Measurements from ENCODE around the gene MARCHF2. TPM values are rescaled to one million over a fixed set of nuclear protein-coding genes. Genes with fewer than 3 reads are reported as not detected.

MARCHF2 gene
- total and polyA plus RNA-seq, 9 of the 15 experiments (the other 6 are each of a cell fraction or from before 2014, with no cell fraction given), result 0.39 to 6.4 (median 2.2) TPM

- TF ChIP-seq GTF3C2 (IDR thresholded peaks at IDR 0.05; ENCODE audit: borderline replicate concordance, extremely low read depth, insufficient read length) (no peak), ZBTB49 (CRISPR knock-in tag; IDR thresholded peaks at IDR 0.05; ENCODE audit: borderline replicate concordance) (no peak), ATF6 (CRISPR knock-in tag; IDR thresholded peaks at IDR 0.05) (no peak), SOX6 (IDR thresholded peaks at IDR 0.05) (no peak), ZNF175 (CRISPR knock-in tag; IDR thresholded peaks at IDR 0.05; ENCODE audit: low read depth) (0 out of 2 replicates have a peak, but pooled peaks have one; percentile 24), ZBTB7A (IDR thresholded peaks at IDR 0.05; ENCODE audit: borderline replicate concordance, control insufficient read depth, low read depth, low read length) (no peak), ETV5 (CRISPR knock-in tag; IDR thresholded peaks at IDR 0.05; ENCODE audit: low read depth) (0 out of 2 replicates have a peak, but pooled peaks have one; percentile 34), ZNF717 (CRISPR knock-in tag; IDR thresholded peaks at IDR 0.05) (no peak), ATF4 (CRISPR knock-in tag; IDR thresholded peaks at IDR 0.05) (0 out of 2 replicates have a peak, but pooled peaks have one; percentile 11), RNF219 (CRISPR knock-in tag; IDR thresholded peaks at IDR 0.05) (no peak), NFXL1 (CRISPR knock-in tag; IDR thresholded peaks at IDR 0.05) (no peak), ZNF165 (CRISPR knock-in tag; IDR thresholded peaks at IDR 0.05; ENCODE audit: borderline replicate concordance) (no peak), GTF2A2 (tag; IDR thresholded peaks at IDR 0.05) (no peak), POLR2H (tag; IDR thresholded peaks at IDR 0.05; ENCODE audit: low read depth) (no peak)
Observed at GRCh38 chr19:8371011-8371804, 41.9 kb upstream of the MARCHF2 start (continued).
